Neural progenitor cell (in vitro differentiated cells): ENCODE measurements around the gene TLCD3B.

Experiments used
- CTCF ChIP-seq: fragments of 200-600 bp; sonication (generic); IDR thresholded peaks from 2 replicates; pipeline ENCODE4 v1.5.1; 2017; ENCODE audit warnings: antibody characterized with exemption, mild to moderate bottlenecking
- EZH2phosphoT487 ChIP-seq: fragments of 200-600 bp; sonication (generic); IDR thresholded peaks from 2 replicates; pipeline ENCODE4 v1.6.1; 2017; ENCODE audit warnings: antibody characterized with exemption

GRCh38 chr16:29990034-29990433 is 41.0 kb downstream of the TLCD3B start:
- TF ChIP-seq CTCF = no peak
- no peak for TF ChIP-seq EZH2phosphoT487
